Heart left ventricle (tissue), 16 donors: ENCODE data around the gene CDHR5. TPM values are rescaled to one million over a fixed set of nuclear protein-coding genes. Genes with fewer than 3 reads are reported as not detected.

ENCODE experiments used
- ATAC-seq, 4 donors: fragments of 200-7000 bp; cut with Tn5 transposase; one replicate each; pipeline ENCODE4 v1.9.1; 2020 to 2022; ENCODE audit warnings: moderate library complexity in 4 of 4, mild to moderate bottlenecking in 3 of 4, moderate number of reproducible peaks in 1 of 4
- DNase-seq, 5 donors: peaks; one replicate each; pipeline ENCODE4 v3.0.0-alpha.2; 2020
- H3K27ac ChIP-seq, 12 donors: fragments of 200-600 bp; sonication (generic) in 4 of 12; one replicate each; pipeline versions ENCODE4 v1.5.0 to v1.8.0; 2016 to 2022; ENCODE audit warnings: mild to moderate bottlenecking in 2 of 12
- H3K27me3 ChIP-seq, 9 donors: fragments of 200-600 bp; sonication (generic) in 2 of 9; one replicate each; pipeline versions ENCODE4 v1.5.1 to v1.8.0; 2016 to 2022; ENCODE audit warnings: mild to moderate bottlenecking in 3 of 9
- H3K36me3 ChIP-seq, 9 donors: fragments of 200-600 bp; sonication (generic) in 2 of 9; one replicate each; pipeline versions ENCODE4 v1.5.0 to v1.8.0; 2018 to 2022; ENCODE audit warnings: mild to moderate bottlenecking in 2 of 9
- H3K4me1 ChIP-seq, 12 donors: fragments of 200-600 bp; sonication (generic) in 4 of 12; one replicate each; pipeline versions ENCODE4 v1.5.0 to v1.8.0; 2016 to 2022; ENCODE audit warnings: mild to moderate bottlenecking in 3 of 12
- H3K4me3 ChIP-seq, 12 donors: fragments of 200-600 bp; sonication (generic) in 4 of 12; one replicate each; pipeline versions ENCODE4 v1.5.0 to v1.8.0; 2017 to 2022; ENCODE audit warnings: mild to moderate bottlenecking in 9 of 12, moderate library complexity in 4 of 12
- H3K9me3 ChIP-seq, 12 donors: fragments of 200-600 bp; sonication (generic) in 4 of 12; one replicate each; pipeline versions ENCODE4 v1.5.0 to v1.8.0; 2016 to 2022; ENCODE audit warnings: mild to moderate bottlenecking in 1 of 12
- POLR2A ChIP-seq, 2 donors: fragments of 450-650 bp; IDR thresholded peaks; one replicate each; pipeline ENCODE4 v1.6.1; 2017; ENCODE audit warnings: antibody characterized with exemption in 2 of 2, mild to moderate bottlenecking in 2 of 2, moderate library complexity in 2 of 2
- WGBS, 4 donors: extraction: QIAGEN DNeasy Blood & Tissue Kit in 2 of 4; methylation state at CpG; one replicate each; pipeline versions ENCODE4 v1.1.5 to v1.1.7; 2013 to 2018; 5-methylcytosine and 5-hydroxymethylcytosine counted together
- intact Hi-C, 10 donors: fragments of 100-400 bp; cut with DNase I; formaldehyde crosslinking; loops; one replicate each; pipeline versions ENCODE4 v1.11.1 to v1.14.2; 2022
- polyA plus RNA-seq, 2 donors: library from polyadenylated mRNA; stranded (reverse); fragments of 200-250 nt; gene quantifications; one replicate each; pipeline ENCODE4 v1.2.3, GENCODE V29; 2013
- total RNA-seq, 9 donors: library from RNA; depleted of rRNA in 2 of 9; stranded (reverse); fragments of >200 nt in 2 of 9; fragmentation: NEBNext Ultra II Directional in 3 of 9; extraction: Animal tissue kit (Norgen Biotek cat#: 25700) in 3 of 9; gene quantifications; one replicate each; pipeline versions ENCODE4 v1.1.0 to v1.2.4, GENCODE V29; 2016 to 2023
- TF ChIP-seq, protein P1 (sequence below), 12 donors: fragments of 200-600 bp; sonication (generic) in 4 of 12; IDR thresholded peaks; one replicate each; pipeline versions ENCODE4 v1.5.0 to v1.8.0; 2018 to 2022; ENCODE audit warnings: antibody characterized with exemption in 12 of 12, mild to moderate bottlenecking in 5 of 12
- donor health status: ischemic (EF 13 %, LVEDD 7.1; RV severe dilation, severe dysfunction).
- donor health status: healthy with polysubstance abuse.
- donor health status: DM: no; HTN: yes; CAD: no.
- donor health status: DM: no; HTN: no; CAD: no.
- donor health status: ischemic (EF 25% LVEDD 6.9; RV normal size, moderate dysfunction).
- donor health status: ischemic (EF 25% LVEDD 5.7; RV mildly dilated, moderate dysfunction).
- donor health status: healthy.
- donor health status: DM: yes; HTN: yes; CAD: no.
- donor health status: ischemic (EF 35%, LVEDD 5.7; RV mildly dilated, moderate dysfunction).
- donor health status: nonischemic (EF 11% LVEDD 7.7; RV severe dilation, severe dysfunction).
- donor health status: DM: yes; HTN: yes; CAD: no.
- donor health status: PGD.
- donor health status: ischemic (EF 29% LVEDD 5.4; RV normal size, mild dysfunction).
- donor health status: nonischemic (EF 23%, LVEDD 6.1; RV moderate dilation, normal function).

The CDHR5 gene
- total and polyA plus RNA-seq, 11 donors: 0.07 TPM; not detected in 10

DNA sequence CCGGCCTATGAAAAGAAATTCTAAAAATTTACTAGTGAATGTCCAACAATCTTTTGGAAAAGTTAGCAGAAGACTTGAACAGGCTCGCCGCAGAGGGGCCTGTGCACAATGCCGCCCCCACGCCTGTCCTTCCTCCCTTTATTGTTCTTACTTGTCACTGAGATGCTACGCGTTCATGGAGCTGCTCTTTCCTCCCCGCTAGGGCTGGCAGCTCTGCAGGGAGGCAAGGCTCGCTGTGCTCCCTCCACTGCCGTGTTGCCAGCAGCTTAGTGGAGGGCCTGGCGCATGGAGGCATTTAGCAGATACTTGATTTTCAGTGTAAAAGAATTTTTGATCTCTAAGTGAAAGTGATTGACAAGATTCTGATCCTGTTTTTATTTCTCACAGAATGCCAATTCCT is 33.8 kb downstream of the CDHR5 start:
- no peak for ATAC-seq
- peaks cover 0 to 16% (median 0%) of the 10 kb centered on the region in 12 donors for H3K4me1 ChIP-seq
- H3K9me3 ChIP-seq: no peaks in the 10 kb centered on the region
- H3K27ac ChIP-seq: no peak overlapping the region
- H3K27me3 ChIP-seq: no peaks in the 10 kb centered on the region
- no peak for DNase-seq
- WGBS, 4 donors: 74 to 80% (median 76%) methylated on average over 11 of the region's 11 CpGs
- H3K4me3 ChIP-seq: no peak overlapping the region
- peaks cover 0 to 98% (median 93%) of the 10 kb centered on the region in 9 donors for H3K36me3 ChIP-seq
- TF ChIP-seq POLR2A (IDR thresholded peaks at IDR 0.05): no peak
- intact Hi-C loops: no loop called here

DNA sequence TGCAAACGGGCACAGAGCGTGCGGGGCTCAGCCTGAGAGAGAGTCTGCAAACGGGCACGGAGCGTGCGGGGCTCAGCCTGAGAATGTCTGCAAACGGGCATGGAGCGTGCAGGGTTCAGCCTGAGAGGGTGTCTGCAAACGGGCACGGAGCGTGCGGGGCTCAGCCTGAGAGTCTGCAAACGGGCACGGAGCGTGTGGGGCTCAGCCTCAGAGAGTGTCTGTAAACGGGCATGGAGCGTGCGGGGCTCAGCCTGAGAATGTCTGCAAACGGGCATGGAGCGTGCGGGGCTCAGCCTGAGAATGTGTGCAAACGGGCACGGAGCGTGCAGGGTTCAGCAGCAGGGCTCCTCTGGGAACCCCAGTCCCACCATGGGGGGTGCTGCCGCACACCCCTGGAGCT is 35.0 kb downstream of the CDHR5 start:
- Histone ChIP-seq H3K36me3 (peaks cover 0 to 91% (median 86%) of the 10 kb centered on the region in 9 donors), H3K4me1 (peaks cover 0 to 16% (median 0%) of the 10 kb centered on the region in 12 donors), H3K9me3 (no peaks in the 10 kb centered on the region), H3K27ac (no peak overlapping the region), H3K4me3 (no peak overlapping the region), H3K27me3 (no peaks in the 10 kb centered on the region)
- no peak for DNase-seq
- intact Hi-C loops: no loop called here
- ATAC-seq: no peak
- no peak for TF ChIP-seq POLR2A (IDR thresholded peaks at IDR 0.05)
- TF ChIP-seq, protein P1, sequence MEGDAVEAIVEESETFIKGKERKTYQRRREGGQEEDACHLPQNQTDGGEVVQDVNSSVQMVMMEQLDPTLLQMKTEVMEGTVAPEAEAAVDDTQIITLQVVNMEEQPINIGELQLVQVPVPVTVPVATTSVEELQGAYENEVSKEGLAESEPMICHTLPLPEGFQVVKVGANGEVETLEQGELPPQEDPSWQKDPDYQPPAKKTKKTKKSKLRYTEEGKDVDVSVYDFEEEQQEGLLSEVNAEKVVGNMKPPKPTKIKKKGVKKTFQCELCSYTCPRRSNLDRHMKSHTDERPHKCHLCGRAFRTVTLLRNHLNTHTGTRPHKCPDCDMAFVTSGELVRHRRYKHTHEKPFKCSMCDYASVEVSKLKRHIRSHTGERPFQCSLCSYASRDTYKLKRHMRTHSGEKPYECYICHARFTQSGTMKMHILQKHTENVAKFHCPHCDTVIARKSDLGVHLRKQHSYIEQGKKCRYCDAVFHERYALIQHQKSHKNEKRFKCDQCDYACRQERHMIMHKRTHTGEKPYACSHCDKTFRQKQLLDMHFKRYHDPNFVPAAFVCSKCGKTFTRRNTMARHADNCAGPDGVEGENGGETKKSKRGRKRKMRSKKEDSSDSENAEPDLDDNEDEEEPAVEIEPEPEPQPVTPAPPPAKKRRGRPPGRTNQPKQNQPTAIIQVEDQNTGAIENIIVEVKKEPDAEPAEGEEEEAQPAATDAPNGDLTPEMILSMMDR (IDR thresholded peaks at IDR 0.05): no peak
- WGBS, 4 donors: 93 to 95% (median 93%) methylated on average over 24 to 26 of the region's 26 CpGs

DNA sequence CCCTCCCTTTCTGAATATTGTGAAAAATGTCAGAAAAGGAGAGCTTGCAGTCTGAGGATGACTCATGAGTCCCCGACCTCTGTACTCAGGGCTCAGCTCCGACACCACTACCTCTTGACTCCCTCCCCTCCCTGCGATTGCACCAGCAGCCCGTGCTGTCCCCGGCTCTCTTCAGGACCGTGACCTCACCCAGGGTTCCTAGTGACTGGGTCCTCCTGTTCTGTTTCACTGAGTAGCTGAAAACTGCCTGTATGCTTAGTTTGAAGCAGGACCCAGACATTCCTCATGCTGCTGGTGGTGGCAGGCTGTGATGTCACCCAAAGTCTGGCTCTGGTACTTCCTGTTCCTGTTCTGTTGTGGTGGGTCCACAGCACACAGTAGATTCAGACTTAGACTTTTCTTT is 36.8 kb downstream of the CDHR5 start:
- 68 to 78% (median 72%) methylated on average over 6 of the region's 6 CpGs for WGBS, 4 donors
- DNase-seq: peak in 2 of 5 donors; percentile 58 to 61
- H3K27ac ChIP-seq: peak overlapping the region in 1 of 12 donors; percentile 56

DNA sequence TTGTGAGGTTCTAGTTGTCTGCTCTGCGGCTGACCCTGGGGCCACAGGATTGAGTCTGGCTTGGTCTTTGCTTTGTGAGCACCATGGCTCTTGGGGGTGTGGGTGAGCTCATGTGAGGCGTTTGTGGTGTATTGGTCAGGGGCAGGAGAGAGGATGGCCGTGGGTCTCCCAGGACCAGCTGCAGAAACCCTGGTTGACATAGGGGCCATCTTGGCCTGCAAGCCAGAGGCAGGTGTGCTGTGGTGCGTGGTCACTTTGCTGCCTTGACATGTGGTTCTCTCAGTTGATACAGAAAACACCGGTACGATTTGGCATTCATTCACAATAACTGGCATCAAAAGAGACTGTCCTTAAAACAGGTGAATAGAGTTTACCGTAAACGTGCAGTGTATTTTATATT is 37.2 kb downstream of the CDHR5 start:
- peak in 1 of 4 donors; percentile 21 for ATAC-seq
- intact Hi-C loops: no loop called here
- WGBS, 4 donors: 82 to 92% (median 86%) methylated on average over 8 of the region's 8 CpGs
- TF ChIP-seq, protein P1 (IDR thresholded peaks at IDR 0.05): no peak
- no peak for TF ChIP-seq POLR2A (IDR thresholded peaks at IDR 0.05)
- no peak for DNase-seq
- peak overlapping the region in 1 of 12 donors; percentile 56 for H3K27ac ChIP-seq
- no peak overlapping the region for H3K4me3 ChIP-seq
- H3K27me3 ChIP-seq: no peaks in the 10 kb centered on the region
- H3K36me3 ChIP-seq: peaks cover 0 to 91% (median 85%) of the 10 kb centered on the region in 9 donors
- no peaks in the 10 kb centered on the region for H3K9me3 ChIP-seq
- H3K4me1 ChIP-seq: peaks cover 0 to 16% (median 0%) of the 10 kb centered on the region in 12 donors

More for the DNA sequence above, 36.8 kb downstream of the CDHR5 start:
- ATAC-seq: peak in 2 of 4 donors; percentile 47 to 67
- TF ChIP-seq, protein P1 (IDR thresholded peaks at IDR 0.05): no peak
- no peak for TF ChIP-seq POLR2A (IDR thresholded peaks at IDR 0.05)
- intact Hi-C loops: no loop called here
- Histone ChIP-seq H3K9me3 (no peaks in the 10 kb centered on the region), H3K27me3 (no peaks in the 10 kb centered on the region), H3K4me1 (peaks cover 0 to 16% (median 0%) of the 10 kb centered on the region in 12 donors), H3K36me3 (peaks cover 0 to 91% (median 86%) of the 10 kb centered on the region in 9 donors), H3K4me3 (no peak overlapping the region)
